C1 segment of cervical spinal cord (tissue), 14 donors: Measurements from ENCODE around the gene TM4SF5.

Experiments used
- DNase-seq, 14 donors: peaks; one replicate each; lab custom pipeline; 2025; lab: John Stamatoyannopoulos, UW

The TM4SF5 gene

GRCh38 chr17:4788807-4789700 is 17.4 kb downstream of the TM4SF5 start, which contains the start of gene GLTPD2:
Gene GLTPD2 (plus strand): TSS chr17:4788964. CDS start chr17:4789012, 48 bp downstream.
- DNase-seq: peak in 2 of 14 donors; percentile 37 to 47

GRCh38 chr17:4789701-4789950 is 17.9 kb downstream of the TM4SF5 start:
- no peak for DNase-seq

- peak in 13 of 14 donors; percentile 67 to 96 (median 80) for DNase-seq
Measured at GRCh38 chr17:4789951-4790704, 18.4 kb downstream of the TM4SF5 start.

DNA sequence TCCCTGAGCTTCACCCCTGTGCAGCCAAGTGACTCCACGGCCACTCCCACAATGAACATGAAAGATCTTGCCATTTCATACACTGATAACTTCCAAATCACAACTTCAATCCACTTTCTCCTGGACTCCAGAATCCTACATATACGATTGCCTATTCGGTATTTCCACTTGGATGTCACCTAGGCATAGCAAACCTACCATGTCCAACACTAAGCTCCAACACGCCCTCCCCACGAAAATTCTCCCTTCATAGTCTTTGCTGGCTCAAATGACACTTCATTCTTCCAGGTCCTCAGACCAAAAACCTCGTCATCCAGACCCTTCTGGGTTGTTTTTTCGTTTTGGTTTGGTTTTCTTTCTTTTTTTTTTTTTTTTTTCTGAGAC is 19.0 kb downstream of the TM4SF5 start:
- no peak for DNase-seq

- no peak for DNase-seq
Measured at GRCh38 chr17:4795168-4795567, 23.5 kb downstream of the TM4SF5 start.

DNA sequence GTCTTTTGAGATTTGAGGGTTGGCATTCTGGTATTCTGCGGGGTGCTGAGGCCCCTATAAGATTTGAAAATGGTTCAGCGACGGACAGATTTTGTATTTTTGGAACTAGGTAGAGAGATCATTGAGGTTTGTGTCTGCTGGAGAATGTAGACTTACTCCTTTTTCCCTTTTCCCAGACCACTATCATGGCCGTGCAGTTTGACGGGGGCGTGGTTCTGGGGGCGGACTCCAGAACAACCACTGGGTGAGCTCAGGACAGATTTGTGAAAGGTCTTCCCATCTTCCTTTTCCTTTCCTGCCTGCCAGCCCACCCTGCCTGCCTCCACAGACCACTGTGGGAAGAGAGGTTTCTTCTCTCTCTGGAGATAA is 24.9 kb downstream of the TM4SF5 start:
- DNase-seq: peak in 1 of 14 donors; percentile 14

- DNase-seq: no peak
Measured at GRCh38 chr17:4800462-4801196, 28.9 kb downstream of the TM4SF5 start.

DNA sequence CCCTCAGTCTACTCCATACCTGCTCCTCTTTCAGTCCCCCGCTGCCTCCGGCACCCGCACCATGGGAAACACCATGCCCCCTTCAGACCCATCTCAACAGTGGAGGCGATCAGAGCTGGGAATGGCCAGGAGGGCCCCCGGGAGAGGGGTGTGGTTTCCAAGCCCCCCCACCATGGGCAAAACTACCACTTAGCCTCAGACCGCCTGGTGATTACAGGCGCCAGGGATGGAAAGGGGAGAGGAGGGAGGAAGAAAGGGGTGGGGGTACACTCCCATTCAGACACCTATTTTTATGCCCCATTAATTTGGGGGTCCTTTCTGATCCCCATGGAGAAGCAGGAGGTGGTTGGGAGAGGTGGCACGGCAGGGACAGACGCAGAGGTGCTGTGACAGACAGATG is 30.5 kb downstream of the TM4SF5 start, which contains the start of gene C17orf114:
Gene C17orf114, minus strand, starts transcription at position 101 of the 400 bp plus-strand sequence.
- no peak for DNase-seq

- no peak for DNase-seq
Measured at GRCh38 chr17:4806456-4806776, 34.7 kb downstream of the TM4SF5 start.

DNA sequence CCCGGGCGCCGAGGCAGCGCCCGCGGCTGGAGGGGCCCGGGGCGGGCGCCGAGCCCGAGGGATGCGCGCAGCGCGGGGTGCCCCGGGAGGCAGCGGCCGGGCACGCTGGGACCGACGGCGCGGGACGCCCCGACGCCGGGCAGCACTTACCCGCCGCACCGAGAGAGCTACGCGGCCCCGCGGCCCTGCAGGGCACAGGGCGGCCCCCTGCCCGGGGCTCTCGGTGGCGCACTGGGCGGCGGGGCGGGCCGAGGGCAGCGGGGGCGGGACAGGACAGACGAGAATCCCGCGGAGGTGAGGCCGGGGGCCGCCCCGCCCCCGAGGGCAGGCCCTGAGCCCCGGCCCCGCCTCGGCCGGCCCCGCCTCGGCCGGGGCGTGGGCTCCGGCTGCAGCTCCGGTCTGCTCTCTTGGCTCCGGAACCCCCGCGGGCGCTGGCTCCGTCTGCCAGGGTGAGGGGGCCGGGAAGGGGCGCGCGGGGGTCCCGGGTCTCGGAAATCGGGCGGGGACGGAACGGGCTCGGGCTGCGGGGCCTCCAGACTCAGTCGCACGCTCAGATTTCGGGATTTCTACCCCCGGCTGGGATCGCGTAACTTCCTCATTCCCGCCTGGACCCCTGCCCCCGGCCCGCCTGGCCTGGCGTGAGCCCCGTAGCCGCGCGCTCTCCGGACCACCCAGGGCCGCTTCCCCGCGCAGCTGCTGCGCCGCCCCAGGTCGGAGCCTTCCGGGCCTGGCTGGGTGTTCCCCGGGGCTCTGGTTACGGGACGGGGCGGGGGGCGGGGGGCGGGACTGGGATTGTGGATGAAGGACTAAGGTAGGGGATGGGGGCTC is 35.3 kb downstream of the TM4SF5 start, which contains the start of gene PLD2:
Gene PLD2, plus strand, starts transcription at position 376 of the 828 bp plus-strand sequence. CDS start 621 bp downstream, outside the sequence.
- DNase-seq: peak in 12 of 14 donors; percentile 39 to 85 (median 54)

DNA sequence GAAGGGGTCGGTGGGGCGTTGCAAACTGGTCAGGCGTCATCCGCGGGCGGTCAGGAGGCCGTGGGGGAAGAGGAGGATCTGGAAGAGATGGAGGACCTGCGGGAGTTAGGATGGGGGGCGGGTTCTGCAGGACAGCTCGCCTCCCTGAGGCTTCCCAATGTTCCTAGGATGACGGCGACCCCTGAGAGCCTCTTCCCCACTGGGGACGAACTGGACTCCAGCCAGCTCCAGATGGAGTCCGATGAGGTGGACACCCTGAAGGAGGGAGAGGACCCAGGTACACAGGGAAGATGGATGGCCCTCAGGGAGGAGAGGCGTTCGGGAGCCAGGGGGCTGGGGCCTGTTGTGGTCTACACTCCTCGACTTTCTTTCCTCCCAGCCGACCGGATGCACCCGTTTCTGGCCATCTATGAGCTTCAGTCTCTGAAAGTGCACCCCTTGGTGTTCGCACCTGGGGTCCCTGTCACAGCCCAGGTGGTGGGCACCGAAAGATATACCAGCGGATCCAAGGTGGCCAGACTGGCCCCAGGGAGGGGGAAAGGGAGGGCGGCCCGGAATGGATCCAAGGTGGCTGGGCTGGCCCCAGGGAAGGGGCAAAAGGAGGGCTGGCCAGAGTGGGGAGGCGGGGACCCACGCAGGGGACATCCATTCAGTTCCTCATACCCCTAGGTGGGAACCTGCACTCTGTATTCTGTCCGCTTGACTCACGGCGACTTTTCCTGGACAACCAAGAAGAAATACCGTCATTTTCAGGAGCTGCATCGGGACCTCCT is 36.1 kb downstream of the TM4SF5 start:
- peak in 3 of 14 donors; percentile 30 to 42 (median 34) for DNase-seq

DNA sequence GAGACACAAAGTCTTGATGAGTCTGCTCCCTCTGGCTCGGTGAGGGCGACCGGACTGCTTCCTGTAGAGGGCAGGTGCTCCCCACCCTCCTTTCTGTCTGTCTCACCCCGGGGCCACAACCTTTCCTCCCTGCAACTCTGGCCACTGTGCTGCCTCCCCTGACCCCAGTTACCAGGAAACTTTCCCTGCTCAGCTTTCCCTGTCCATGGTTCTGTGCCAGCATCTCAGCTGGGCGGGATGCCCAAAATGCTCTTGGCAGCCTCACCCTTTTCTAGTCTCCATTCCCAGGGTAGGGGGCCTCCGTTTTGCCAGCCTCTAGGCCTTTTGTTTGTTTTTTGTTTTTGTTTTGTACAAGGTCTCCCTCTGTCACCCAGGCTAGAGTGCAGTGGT is 36.7 kb downstream of the TM4SF5 start:
- peak in 11 of 14 donors; percentile 18 to 74 (median 53) for DNase-seq

GRCh38 chr17:4810696-4811290 is 39.1 kb downstream of the TM4SF5 start:
- no peak for DNase-seq

DNA sequence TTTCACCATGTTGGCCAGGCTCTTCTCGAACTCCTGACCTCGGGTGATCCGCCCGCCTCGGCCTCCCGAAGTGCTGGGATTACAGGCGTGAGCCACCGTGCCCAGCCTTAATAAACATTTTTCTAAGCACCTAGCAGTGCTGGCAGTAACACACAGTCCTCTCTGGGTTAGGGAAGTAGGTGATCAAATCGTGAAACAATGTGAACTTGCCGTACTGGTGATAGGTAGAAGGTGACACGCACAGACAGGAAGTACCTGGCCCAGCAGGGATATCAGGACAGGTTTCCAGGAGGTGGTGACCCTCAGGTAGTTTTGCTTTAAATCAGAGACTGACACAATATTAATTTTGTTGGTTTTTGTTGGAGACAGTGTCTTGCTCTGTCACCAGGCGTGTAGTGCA is 39.8 kb downstream of the TM4SF5 start:
- no peak for DNase-seq

GRCh38 chr17:4812690-4813089 is 41.0 kb downstream of the TM4SF5 start:
- DNase-seq: no peak

- no peak for DNase-seq
Measured at GRCh38 chr17:4815043-4815675, 43.5 kb downstream of the TM4SF5 start.

DNA sequence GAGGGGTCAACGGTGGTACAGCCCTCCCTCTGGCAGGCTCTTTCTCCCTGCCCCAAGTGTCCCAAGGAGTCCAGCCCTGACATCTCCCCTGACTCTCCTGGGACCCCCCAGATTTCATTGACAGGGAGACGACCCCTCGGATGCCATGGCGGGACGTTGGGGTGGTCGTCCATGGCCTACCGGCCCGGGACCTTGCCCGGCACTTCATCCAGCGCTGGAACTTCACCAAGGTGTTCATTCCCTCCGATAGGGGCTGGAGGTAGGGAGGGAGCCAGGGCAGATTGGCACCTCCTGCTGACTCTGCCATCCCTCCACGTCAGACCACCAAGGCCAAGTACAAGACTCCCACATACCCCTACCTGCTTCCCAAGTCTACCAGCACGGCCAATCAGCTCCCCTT is 45.1 kb downstream of the TM4SF5 start:
- no peak for DNase-seq

- DNase-seq: no peak
Measured at GRCh38 chr17:4818276-4818675, 46.6 kb downstream of the TM4SF5 start.

DNA sequence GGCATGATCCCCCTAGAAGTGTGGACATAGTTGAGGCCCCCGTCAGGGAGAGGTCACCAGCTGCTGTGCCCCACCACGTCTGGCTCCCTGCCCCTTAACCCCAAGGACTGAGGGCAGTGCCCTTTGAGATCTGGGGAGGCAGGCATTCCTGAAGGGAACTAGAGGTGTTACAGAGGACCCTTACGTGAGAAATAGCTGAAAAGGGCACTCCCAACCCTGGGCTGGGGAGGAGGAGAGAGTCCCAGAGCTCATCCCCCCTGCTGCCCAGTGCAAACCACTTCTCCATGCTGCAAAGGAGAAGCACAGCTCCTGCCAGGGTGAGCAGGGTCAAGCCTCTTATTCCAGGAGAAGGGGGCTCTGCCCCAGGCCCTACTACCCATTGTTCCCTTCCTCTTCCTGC is 51.1 kb downstream of the TM4SF5 start:
- DNase-seq: no peak
